SK-N-SH (cell line): Measurements from ENCODE around the gene HOXC10.

ENCODE experiments used
- EP300 ChIP-seq, 2 experiments: IDR thresholded peaks; 2 replicates each; pipeline versions ENCODE4 v1.4.0 to v1.6.1; 2012; ENCODE audit warnings: borderline replicate concordance in 1 of 2, low read depth in 1 of 2, low read length in 1 of 2
- FOXJ3 ChIP-seq: sonication (generic); formaldehyde crosslinking; IDR thresholded peaks from 2 replicates; pipeline ENCODE4 v1.5.1; 2020; ENCODE audit warnings: mild to moderate bottlenecking, missing genetic modification reagents
- FOXM1 ChIP-seq: IDR thresholded peaks from 2 replicates; pipeline ENCODE4 v1.4.0; 2012; ENCODE audit warnings: low read depth, mild to moderate bottlenecking
- NFIC ChIP-seq: IDR thresholded peaks from 2 replicates; pipeline ENCODE4 v1.4.0; 2012; ENCODE audit warnings: borderline replicate concordance
- RCOR1 ChIP-seq: fragments of 150-350 bp; IDR thresholded peaks from 2 replicates; pipeline ENCODE4 v1.6.1; 2017; ENCODE audit warnings: antibody characterized with exemption, low read length
- TAF1 ChIP-seq: IDR thresholded peaks from 2 replicates; pipeline ENCODE4 v1.6.1; 2012; ENCODE audit warnings: low read depth, mild to moderate bottlenecking, low read length, moderate library complexity, borderline replicate concordance
- TF ChIP-seq, protein P1 (sequence below): fragments of 200-600 bp; sonication (generic); IDR thresholded peaks from 2 replicates; pipeline ENCODE4 v1.6.1; 2017; ENCODE audit warnings: antibody characterized with exemption, mild to moderate bottlenecking, moderate library complexity
- TF ChIP-seq, protein P2 (sequence below): fragments of 150-350 bp; IDR thresholded peaks from 2 replicates; pipeline ENCODE4 v1.6.1; 2017; ENCODE audit warnings: antibody characterized with exemption, low read length, low read depth, borderline replicate concordance
- TF ChIP-seq, protein P3 (sequence below): IDR thresholded peaks from 2 replicates; pipeline ENCODE4; 2012
- TF ChIP-seq, protein P4 (sequence below): IDR thresholded peaks from 2 replicates; pipeline ENCODE4 v1.6.1; 2012; ENCODE audit warnings: mild to moderate bottlenecking, low read depth, low read length, moderate library complexity

DNA sequence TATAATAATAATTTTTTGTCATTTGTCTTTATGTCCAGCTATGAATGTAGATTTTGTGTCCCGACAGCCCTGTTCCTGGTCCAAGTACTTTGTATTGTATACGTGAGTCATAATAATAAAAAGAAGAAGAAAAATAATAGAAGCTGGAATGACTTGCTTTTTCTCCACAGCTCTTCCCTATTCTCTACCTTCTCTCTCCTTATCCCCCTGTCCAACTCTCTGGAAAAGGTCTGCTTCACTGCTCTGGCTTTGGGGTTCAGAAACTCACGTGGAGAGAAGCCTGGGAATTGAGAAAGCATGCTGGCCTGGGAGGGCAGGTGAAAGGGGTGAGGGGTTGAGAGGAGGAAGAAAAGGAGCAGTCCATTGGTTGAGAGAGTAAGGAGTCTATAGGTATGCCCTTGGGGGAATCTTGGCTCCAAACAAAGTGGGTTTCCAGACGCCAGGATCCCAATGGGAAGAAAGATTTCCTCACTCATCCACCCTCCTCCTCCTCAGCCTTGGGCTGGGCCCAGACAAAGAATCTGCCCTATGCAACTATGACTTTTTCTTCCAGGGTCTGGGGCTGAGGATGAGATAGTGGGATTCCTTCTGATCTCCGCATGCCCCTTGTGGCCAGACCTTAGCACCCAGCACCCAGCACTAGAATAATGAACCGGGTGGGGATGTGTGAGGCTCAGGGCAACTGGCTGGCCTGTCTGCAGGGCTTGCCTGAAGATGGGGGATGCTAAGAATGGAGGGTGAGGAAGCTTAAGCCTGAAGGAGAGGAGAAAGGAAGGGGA lies 27.9 kb downstream of the HOXC10 start:
- TF ChIP-seq, protein P1, sequence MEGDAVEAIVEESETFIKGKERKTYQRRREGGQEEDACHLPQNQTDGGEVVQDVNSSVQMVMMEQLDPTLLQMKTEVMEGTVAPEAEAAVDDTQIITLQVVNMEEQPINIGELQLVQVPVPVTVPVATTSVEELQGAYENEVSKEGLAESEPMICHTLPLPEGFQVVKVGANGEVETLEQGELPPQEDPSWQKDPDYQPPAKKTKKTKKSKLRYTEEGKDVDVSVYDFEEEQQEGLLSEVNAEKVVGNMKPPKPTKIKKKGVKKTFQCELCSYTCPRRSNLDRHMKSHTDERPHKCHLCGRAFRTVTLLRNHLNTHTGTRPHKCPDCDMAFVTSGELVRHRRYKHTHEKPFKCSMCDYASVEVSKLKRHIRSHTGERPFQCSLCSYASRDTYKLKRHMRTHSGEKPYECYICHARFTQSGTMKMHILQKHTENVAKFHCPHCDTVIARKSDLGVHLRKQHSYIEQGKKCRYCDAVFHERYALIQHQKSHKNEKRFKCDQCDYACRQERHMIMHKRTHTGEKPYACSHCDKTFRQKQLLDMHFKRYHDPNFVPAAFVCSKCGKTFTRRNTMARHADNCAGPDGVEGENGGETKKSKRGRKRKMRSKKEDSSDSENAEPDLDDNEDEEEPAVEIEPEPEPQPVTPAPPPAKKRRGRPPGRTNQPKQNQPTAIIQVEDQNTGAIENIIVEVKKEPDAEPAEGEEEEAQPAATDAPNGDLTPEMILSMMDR = no peak; the same call in 1 of the 2 replicates
- TF ChIP-seq, protein P2, sequence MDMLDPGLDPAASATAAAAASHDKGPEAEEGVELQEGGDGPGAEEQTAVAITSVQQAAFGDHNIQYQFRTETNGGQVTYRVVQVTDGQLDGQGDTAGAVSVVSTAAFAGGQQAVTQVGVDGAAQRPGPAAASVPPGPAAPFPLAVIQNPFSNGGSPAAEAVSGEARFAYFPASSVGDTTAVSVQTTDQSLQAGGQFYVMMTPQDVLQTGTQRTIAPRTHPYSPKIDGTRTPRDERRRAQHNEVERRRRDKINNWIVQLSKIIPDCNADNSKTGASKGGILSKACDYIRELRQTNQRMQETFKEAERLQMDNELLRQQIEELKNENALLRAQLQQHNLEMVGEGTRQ = no peak
- TF ChIP-seq, protein P3, sequence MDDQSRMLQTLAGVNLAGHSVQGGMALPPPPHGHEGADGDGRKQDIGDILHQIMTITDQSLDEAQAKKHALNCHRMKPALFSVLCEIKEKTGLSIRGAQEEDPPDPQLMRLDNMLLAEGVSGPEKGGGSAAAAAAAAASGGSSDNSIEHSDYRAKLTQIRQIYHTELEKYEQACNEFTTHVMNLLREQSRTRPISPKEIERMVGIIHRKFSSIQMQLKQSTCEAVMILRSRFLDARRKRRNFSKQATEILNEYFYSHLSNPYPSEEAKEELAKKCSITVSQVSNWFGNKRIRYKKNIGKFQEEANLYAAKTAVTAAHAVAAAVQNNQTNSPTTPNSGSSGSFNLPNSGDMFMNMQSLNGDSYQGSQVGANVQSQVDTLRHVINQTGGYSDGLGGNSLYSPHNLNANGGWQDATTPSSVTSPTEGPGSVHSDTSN = no peak
- no peak for TF ChIP-seq EP300 (IDR thresholded peaks at IDR 0.05; ENCODE audit: borderline replicate concordance in 1 of 2, low read depth in 1 of 2, low read length in 1 of 2)
- no peak for TF ChIP-seq FOXJ3
- no peak for TF ChIP-seq RCOR1
- TF ChIP-seq TAF1 = no peak
- TF ChIP-seq NFIC = no peak
- TF ChIP-seq FOXM1 = no peak
- TF ChIP-seq, protein P4, sequence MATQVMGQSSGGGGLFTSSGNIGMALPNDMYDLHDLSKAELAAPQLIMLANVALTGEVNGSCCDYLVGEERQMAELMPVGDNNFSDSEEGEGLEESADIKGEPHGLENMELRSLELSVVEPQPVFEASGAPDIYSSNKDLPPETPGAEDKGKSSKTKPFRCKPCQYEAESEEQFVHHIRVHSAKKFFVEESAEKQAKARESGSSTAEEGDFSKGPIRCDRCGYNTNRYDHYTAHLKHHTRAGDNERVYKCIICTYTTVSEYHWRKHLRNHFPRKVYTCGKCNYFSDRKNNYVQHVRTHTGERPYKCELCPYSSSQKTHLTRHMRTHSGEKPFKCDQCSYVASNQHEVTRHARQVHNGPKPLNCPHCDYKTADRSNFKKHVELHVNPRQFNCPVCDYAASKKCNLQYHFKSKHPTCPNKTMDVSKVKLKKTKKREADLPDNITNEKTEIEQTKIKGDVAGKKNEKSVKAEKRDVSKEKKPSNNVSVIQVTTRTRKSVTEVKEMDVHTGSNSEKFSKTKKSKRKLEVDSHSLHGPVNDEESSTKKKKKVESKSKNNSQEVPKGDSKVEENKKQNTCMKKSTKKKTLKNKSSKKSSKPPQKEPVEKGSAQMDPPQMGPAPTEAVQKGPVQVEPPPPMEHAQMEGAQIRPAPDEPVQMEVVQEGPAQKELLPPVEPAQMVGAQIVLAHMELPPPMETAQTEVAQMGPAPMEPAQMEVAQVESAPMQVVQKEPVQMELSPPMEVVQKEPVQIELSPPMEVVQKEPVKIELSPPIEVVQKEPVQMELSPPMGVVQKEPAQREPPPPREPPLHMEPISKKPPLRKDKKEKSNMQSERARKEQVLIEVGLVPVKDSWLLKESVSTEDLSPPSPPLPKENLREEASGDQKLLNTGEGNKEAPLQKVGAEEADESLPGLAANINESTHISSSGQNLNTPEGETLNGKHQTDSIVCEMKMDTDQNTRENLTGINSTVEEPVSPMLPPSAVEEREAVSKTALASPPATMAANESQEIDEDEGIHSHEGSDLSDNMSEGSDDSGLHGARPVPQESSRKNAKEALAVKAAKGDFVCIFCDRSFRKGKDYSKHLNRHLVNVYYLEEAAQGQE = no peak
